Mesendoderm (in vitro differentiated cells): ENCODE measurements around the gene PLSCR3.

Experiments
- DNase-seq: peaks from one replicate; pipeline ENCODE4 v3.0.0; 2013
- H2AK5ac ChIP-seq: 2 replicates; pipeline ENCODE4 v1.6.1; 2013; ENCODE audit warnings: low read length, inconsistent platforms
- H2BK120ac ChIP-seq: 2 replicates; pipeline ENCODE4 v1.6.1; 2013; ENCODE audit warnings: low read depth, mild to moderate bottlenecking, low read length, moderate library complexity, mixed read lengths
- H2BK15ac ChIP-seq: replicated peaks from 2 replicates; pipeline ENCODE4 v1.6.1; 2013; ENCODE audit warnings: low read depth, mild to moderate bottlenecking, moderate library complexity
- H2BK5ac ChIP-seq: 2 replicates; pipeline ENCODE4 v1.6.1; 2013; ENCODE audit warnings: low read length, inconsistent platforms
- H3K18ac ChIP-seq: 2 replicates; pipeline ENCODE4 v1.6.1; 2013; ENCODE audit warnings: mild to moderate bottlenecking, low read length, mixed read lengths
- H3K23ac ChIP-seq: one replicate; pipeline ENCODE4 v1.6.1; 2013; ENCODE audit warnings: low read length
- H3K27ac ChIP-seq: 2 replicates; pipeline ENCODE4 v1.5.1; 2013; ENCODE audit warnings: low read depth, mild to moderate bottlenecking, inconsistent platforms, low read length, moderate library complexity
- H3K27me3 ChIP-seq: 2 replicates; pipeline ENCODE4 v1.6.1; 2013; ENCODE audit warnings: low read length, control low read depth, mild to moderate bottlenecking, inconsistent platforms; ENCODE audit not compliant: insufficient read depth, poor library complexity
- H3K36me3 ChIP-seq: 2 replicates; pipeline ENCODE4 v1.6.1; 2013; ENCODE audit warnings: low read length, inconsistent platforms; ENCODE audit not compliant: control insufficient read depth, insufficient read depth
- H3K4ac ChIP-seq: one replicate; pipeline ENCODE4 v1.6.1; 2013; ENCODE audit warnings: low read depth, mild to moderate bottlenecking, low read length, moderate library complexity
- H3K4me1 ChIP-seq: 2 replicates; pipeline ENCODE4 v1.6.1; 2013; ENCODE audit warnings: low read depth, low read length, inconsistent platforms; ENCODE audit not compliant: control insufficient read depth
- H3K4me2 ChIP-seq: 2 replicates; pipeline ENCODE4 v1.6.1; 2013; ENCODE audit warnings: low read length
- H3K4me3 ChIP-seq: 2 replicates; pipeline ENCODE4 v1.5.1; 2013; ENCODE audit warnings: mild to moderate bottlenecking, low read length
- H3K56ac ChIP-seq: one replicate; pipeline ENCODE4 v1.6.1; 2013; ENCODE audit warnings: low read length
- H3K79me1 ChIP-seq: 2 replicates; pipeline ENCODE4 v1.6.1; 2013; ENCODE audit warnings: low read length, inconsistent platforms
- H3K79me2 ChIP-seq: 2 replicates; pipeline ENCODE4 v1.6.1; 2013; ENCODE audit warnings: mild to moderate bottlenecking, low read length; ENCODE audit not compliant: control insufficient read depth, insufficient read depth
- H3K9ac ChIP-seq: 2 replicates; pipeline ENCODE4 v1.6.1; 2013; ENCODE audit warnings: low read length, inconsistent platforms
- H4K5ac ChIP-seq: one replicate; pipeline ENCODE4 v1.6.1; 2013; ENCODE audit warnings: low read length
- H4K8ac ChIP-seq: one replicate; pipeline ENCODE4 v1.6.1; 2013; ENCODE audit warnings: low read depth, mild to moderate bottlenecking, control low read depth, low read length, moderate library complexity
- WGBS: extraction: QIAGEN DNeasy Blood & Tissue Kit; methylation state at CpG from one replicate; pipeline ENCODE4 v1.1.7; 2013; ENCODE audit warnings: low lambda C conversion rate, missing lambda C conversion rate; ENCODE audit not compliant: insufficient coverage; ENCODE audit errors: extremely low coverage; 5-methylcytosine and 5-hydroxymethylcytosine counted together

PLSCR3 gene

GRCh38 chr17:7416323-7416722 lies 22.0 kb upstream of the PLSCR3 start:
- Histone ChIP-seq H2BK5ac (no peak overlapping the region), H3K4me1 (no peaks in the 10 kb centered on the region), H3K18ac (no peak overlapping the region), H2BK120ac (no peak overlapping the region), H3K79me1 (no peaks in the 10 kb centered on the region), H2AK5ac (no peak overlapping the region), H3K4ac (no peak overlapping the region), H4K8ac (no peak overlapping the region), H3K56ac (no peak overlapping the region), H3K79me2 (no peaks in the 10 kb centered on the region), H3K36me3 (no peaks in the 10 kb centered on the region), H3K23ac (no peak overlapping the region), H3K27ac (no peak overlapping the region), H3K9ac (no peak overlapping the region), H3K27me3 (no peaks in the 10 kb centered on the region), H2BK15ac (no peak overlapping the region), H3K4me3 (no peak overlapping the region), H4K5ac (no peak overlapping the region), H3K4me2 (no peak overlapping the region)
- WGBS, result no CpG with 5 or more reads among the region's 6 CpGs
- no peak for DNase-seq

- Histone ChIP-seq H3K23ac (no peak overlapping the region), H3K4ac (no peak overlapping the region), H2BK120ac (no peak overlapping the region), H3K9ac (no peak overlapping the region), H3K36me3 (no peaks in the 10 kb centered on the region), H3K4me3 (no peak overlapping the region), H3K18ac (no peak overlapping the region), H2BK5ac (no peak overlapping the region), H3K79me1 (no peaks in the 10 kb centered on the region), H3K4me1 (no peaks in the 10 kb centered on the region), H3K79me2 (no peaks in the 10 kb centered on the region), H2BK15ac (no peak overlapping the region), H3K56ac (no peak overlapping the region), H2AK5ac (no peak overlapping the region), H3K27me3 (no peaks in the 10 kb centered on the region), H4K8ac (no peak overlapping the region), H3K27ac (no peak overlapping the region), H4K5ac (no peak overlapping the region), H3K4me2 (no peak overlapping the region)
- DNase-seq, result no peak
- WGBS, result no CpG with 5 or more reads among the region's 23 CpGs
Observed at GRCh38 chr17:7415784-7416183, 21.5 kb upstream of the PLSCR3 start.

GRCh38 chr17:7414837-7415236 lies 20.5 kb upstream of the PLSCR3 start:
- H3K27me3 ChIP-seq, result no peaks in the 10 kb centered on the region
- no peak overlapping the region for H4K5ac ChIP-seq
- H3K4me2 ChIP-seq, result no peak overlapping the region
- H3K79me2 ChIP-seq, result no peaks in the 10 kb centered on the region
- H3K4ac ChIP-seq, result no peak overlapping the region
- no peak overlapping the region for H3K9ac ChIP-seq
- no peak overlapping the region for H2BK5ac ChIP-seq
- no peak overlapping the region for H3K18ac ChIP-seq
- no peak for DNase-seq
- H3K23ac ChIP-seq, result no peak overlapping the region
- H2BK15ac ChIP-seq, result no peak overlapping the region
- H2BK120ac ChIP-seq, result no peak overlapping the region
- H3K56ac ChIP-seq, result no peak overlapping the region
- no peak overlapping the region for H4K8ac ChIP-seq
- no peaks in the 10 kb centered on the region for H3K79me1 ChIP-seq
- WGBS, result no CpG with 5 or more reads among the region's 14 CpGs
- H3K27ac ChIP-seq, result no peak overlapping the region
- H3K36me3 ChIP-seq, result no peaks in the 10 kb centered on the region
- no peak overlapping the region for H3K4me3 ChIP-seq
- H3K4me1 ChIP-seq, result no peaks in the 10 kb centered on the region
- H2AK5ac ChIP-seq, result no peak overlapping the region

GRCh38 chr17:7413346-7413985 lies 19.1 kb upstream of the PLSCR3 start:
- no peaks in the 10 kb centered on the region for H3K27me3 ChIP-seq
- no peaks in the 10 kb centered on the region for H3K79me2 ChIP-seq
- DNase-seq, result no peak
- no peaks in the 10 kb centered on the region for H3K4me1 ChIP-seq
- no peak overlapping the region for H3K9ac ChIP-seq
- no peaks in the 10 kb centered on the region for H3K36me3 ChIP-seq
- H3K4me3 ChIP-seq, result no peak overlapping the region
- H3K4ac ChIP-seq, result no peak overlapping the region
- H3K27ac ChIP-seq, result no peak overlapping the region
- no CpG with 5 or more reads among the region's 6 CpGs for WGBS
- no peaks in the 10 kb centered on the region for H3K79me1 ChIP-seq
- H3K4me2 ChIP-seq, result no peak overlapping the region
- no peak overlapping the region for H2BK5ac ChIP-seq
- peak overlapping the region; percentile 3 for H3K23ac ChIP-seq
- H4K8ac ChIP-seq, result no peak overlapping the region
- H2AK5ac ChIP-seq, result no peak overlapping the region
- H3K56ac ChIP-seq, result no peak overlapping the region
- no peak overlapping the region for H2BK120ac ChIP-seq
- no peak overlapping the region for H4K5ac ChIP-seq
- H2BK15ac ChIP-seq, result no peak overlapping the region
- no peak overlapping the region for H3K18ac ChIP-seq

GRCh38 chr17:7411427-7411750 lies 17.1 kb upstream of the PLSCR3 start:
- Histone ChIP-seq H3K27ac (no peak overlapping the region), H2AK5ac (no peak overlapping the region), H3K4ac (no peak overlapping the region), H4K5ac (no peak overlapping the region), H3K79me2 (no peaks in the 10 kb centered on the region), H3K27me3 (no peaks in the 10 kb centered on the region), H3K4me1 (peaks cover 4% of the 10 kb centered on the region), H3K4me2 (no peak overlapping the region), H2BK5ac (no peak overlapping the region), H3K9ac (no peak overlapping the region), H4K8ac (no peak overlapping the region), H3K23ac (no peak overlapping the region), H2BK120ac (no peak overlapping the region), H3K36me3 (no peaks in the 10 kb centered on the region), H2BK15ac (no peak overlapping the region), H3K79me1 (no peaks in the 10 kb centered on the region), H3K18ac (no peak overlapping the region), H3K4me3 (no peak overlapping the region), H3K56ac (no peak overlapping the region)
- WGBS, result no CpG with 5 or more reads among the region's 8 CpGs
- DNase-seq, result no peak
